Activated T-helper 9 cell treated with anti-CD3 and anti-CD28 coated beads, Interleukin-2, amount 50 U/mL, for 16 hours (primary cell): ENCODE data around the gene IFNLR1.
A peak's percentile ranks its signal among the peaks of the same experiment; 100 is the strongest.

Source experiments
- DNase-seq: peaks from one replicate; pipeline ENCODE4 v3.0.0-alpha.2; 2020; ENCODE audit warnings: low read depth

IFNLR1 gene

GRCh38 chr1:24175033-24175755, 11.9 kb downstream of the IFNLR1 start:
- DNase-seq, result no peak

GRCh38 chr1:24173638-24174575, 13.2 kb downstream of the IFNLR1 start:
- DNase-seq, result no peak

GRCh38 chr1:24172598-24172997, 14.5 kb downstream of the IFNLR1 start:
- no peak for DNase-seq

GRCh38 chr1:24169286-24169685, 17.8 kb downstream of the IFNLR1 start:
- no peak for DNase-seq

- DNase-seq, result no peak
Measured at GRCh38 chr1:24168245-24168644, 18.8 kb downstream of the IFNLR1 start.

GRCh38 chr1:24167008-24167407, 20.1 kb downstream of the IFNLR1 start:
- DNase-seq, result no peak

- no peak for DNase-seq
Measured at GRCh38 chr1:24165500-24165899, 21.6 kb downstream of the IFNLR1 start.

GRCh38 chr1:24164004-24164403, 23.1 kb downstream of the IFNLR1 start:
- DNase-seq, result no peak

- no peak for DNase-seq
Measured at GRCh38 chr1:24162201-24162600, 24.9 kb downstream of the IFNLR1 start.

- no peak for DNase-seq
Measured at GRCh38 chr1:24161270-24161669, 25.8 kb downstream of the IFNLR1 start.

- no peak for DNase-seq
Measured at GRCh38 chr1:24159366-24159765, 27.7 kb downstream of the IFNLR1 start.

GRCh38 chr1:24157918-24158481, 29.1 kb downstream of the IFNLR1 start:
- DNase-seq, result no peak

GRCh38 chr1:24156542-24157260, 30.4 kb downstream of the IFNLR1 start:
- no peak for DNase-seq

GRCh38 chr1:24155011-24155782, 31.9 kb downstream of the IFNLR1 start:
- DNase-seq, result no peak

- DNase-seq, result no peak
Measured at GRCh38 chr1:24154215-24154614, 32.9 kb downstream of the IFNLR1 start.

GRCh38 chr1:24152631-24153494, 34.2 kb downstream of the IFNLR1 start:
- no peak for DNase-seq

GRCh38 chr1:24151175-24151533, 35.9 kb downstream of the IFNLR1 start:
- no peak for DNase-seq

- DNase-seq, result peak; percentile 81
Measured at GRCh38 chr1:24150234-24151174, 36.6 kb downstream of the IFNLR1 start.

GRCh38 chr1:24149866-24150233, 37.2 kb downstream of the IFNLR1 start:
- DNase-seq, result peak; percentile 17
